CD8-positive, alpha-beta memory T cell (primary cell): ENCODE data around the gene PKD1L1. TPM values are rescaled to one million over a fixed set of nuclear protein-coding genes. Genes with fewer than 3 reads are reported as not detected.

Experiments used
- CTCF ChIA-PET: fragments of 350-600 bp; sonication (Branson Sonifier 250); formaldehyde crosslinking; loops from one replicate; lab custom pipeline; 2021; ENCODE audit warnings: antibody characterized with exemption; lab: Charles Lee
- POLR2A ChIA-PET: fragments of 350-600 bp; sonication (Branson Sonifier 250); formaldehyde crosslinking; loops from one replicate; lab custom pipeline; 2021; ENCODE audit warnings: antibody characterized with exemption; lab: Charles Lee
- DNase-seq, 5 donors: peaks; one replicate each; pipeline versions ENCODE4 v3.0.0 to v3.0.0-alpha.2; 2020 to 2022; ENCODE audit warnings: mixed read lengths in 1 of 5
- H3K27ac ChIP-seq: one replicate; pipeline ENCODE4 v1.7.0; 2013; ENCODE audit warnings: low read depth, mild to moderate bottlenecking, low read length, moderate library complexity
- H3K27me3 ChIP-seq: 2 replicates; pipeline ENCODE4 v1.7.0; 2013; ENCODE audit warnings: low read length, mild to moderate bottlenecking; ENCODE audit not compliant: insufficient read depth, poor library complexity, severe bottlenecking
- H3K36me3 ChIP-seq: 2 replicates; pipeline ENCODE4 v1.7.0; 2013; ENCODE audit warnings: mild to moderate bottlenecking, low read length, moderate library complexity; ENCODE audit not compliant: insufficient read depth
- H3K4me1 ChIP-seq: 2 replicates; pipeline ENCODE4 v1.7.0; 2013; ENCODE audit warnings: mild to moderate bottlenecking, low read length, moderate library complexity; ENCODE audit not compliant: insufficient read depth
- H3K4me3 ChIP-seq: 2 replicates; pipeline ENCODE4 v1.7.0; 2013; ENCODE audit warnings: mild to moderate bottlenecking, low read length
- H3K9me3 ChIP-seq: 2 replicates; pipeline ENCODE4 v1.7.0; 2013; ENCODE audit warnings: mild to moderate bottlenecking, low read length
- H3K27ac Mint-ChIP-seq, 8 donors: one replicate each; pipeline ENCODE4 v1.8.0; 2020 to 2021; ENCODE audit warnings: mixed read lengths in 8 of 8, mild to moderate bottlenecking in 6 of 8, inconsistent platforms in 3 of 8, moderate library complexity in 3 of 8
- H3K27me3 Mint-ChIP-seq, 2 donors: one replicate each; pipeline ENCODE4 v1.8.0; 2020 to 2021; ENCODE audit warnings: mixed read lengths in 2 of 2, mild to moderate bottlenecking in 1 of 2, moderate library complexity in 1 of 2
- H3K36me3 Mint-ChIP-seq, 3 donors: one replicate each; pipeline ENCODE4 v1.8.0; 2020 to 2021; ENCODE audit warnings: mixed read lengths in 3 of 3, inconsistent platforms in 1 of 3, mild to moderate bottlenecking in 1 of 3
- H3K4me1 Mint-ChIP-seq, 3 donors: one replicate each; pipeline ENCODE4 v1.8.0; 2020 to 2021; ENCODE audit warnings: mixed read lengths in 3 of 3, inconsistent platforms in 1 of 3, mild to moderate bottlenecking in 1 of 3
- H3K4me3 Mint-ChIP-seq, 7 donors: one replicate each; pipeline ENCODE4 v1.8.0; 2020 to 2021; ENCODE audit warnings: mixed read lengths in 7 of 7, mild to moderate bottlenecking in 6 of 7, moderate library complexity in 4 of 7, inconsistent platforms in 2 of 7
- H3K9me3 Mint-ChIP-seq, 5 donors: one replicate each; pipeline ENCODE4 v1.8.0; 2020 to 2022; ENCODE audit warnings: mixed read lengths in 5 of 5, mild to moderate bottlenecking in 3 of 5, moderate library complexity in 2 of 5, inconsistent platforms in 1 of 5
- polyA plus RNA-seq: library from polyadenylated mRNA; unstranded; fragments of 300-500 nt; fragmentation: Illumina TruSeq; gene quantifications from one replicate; pipeline ENCODE4 v1.2.3, GENCODE V29; 2021
- total RNA-seq, 2 experiments: library from RNA; stranded (reverse); gene quantifications; one replicate each; pipeline ENCODE4 v1.2.3, GENCODE V29; 2021

PKD1L1 gene
- total and polyA plus RNA-seq, 3 experiments from 2014 or later = 0.02 to 0.18 (median 0.18) TPM

GRCh38 chr7:47889723-47890122 lies 58.5 kb downstream of the PKD1L1 start:
- no peak overlapping the region for H3K27ac ChIP-seq
- Mint-ChIP-seq H3K9me3 (peaks cover 0 to 2% (median 0%) of the 10 kb centered on the region in 5 donors), H3K4me1 (no peaks in the 10 kb centered on the region), H3K27me3 (peaks cover 0 to 3% of the 10 kb centered on the region in 2 donors), H3K27ac (no peak overlapping the region), H3K4me3 (no peak overlapping the region), H3K36me3 (peaks cover 0 to 7% (median 0%) of the 10 kb centered on the region in 3 donors)
- H3K9me3 ChIP-seq = no peaks in the 10 kb centered on the region
- H3K27me3 ChIP-seq = no peaks in the 10 kb centered on the region
- DNase-seq = no peak
- POLR2A ChIA-PET = no interaction called here
- H3K4me3 ChIP-seq = no peak overlapping the region
- CTCF ChIA-PET = no interaction called here
- H3K36me3 ChIP-seq = no peaks in the 10 kb centered on the region
- H3K4me1 ChIP-seq = no peaks in the 10 kb centered on the region

GRCh38 chr7:47888371-47889265 lies 59.6 kb downstream of the PKD1L1 start:
- Histone ChIP-seq H3K27ac (no peak overlapping the region), H3K27me3 (no peaks in the 10 kb centered on the region), H3K4me1 (no peaks in the 10 kb centered on the region), H3K36me3 (no peaks in the 10 kb centered on the region), H3K9me3 (no peaks in the 10 kb centered on the region), H3K4me3 (no peak overlapping the region)
- no peaks in the 10 kb centered on the region for H3K4me1 Mint-ChIP-seq
- DNase-seq = no peak
- no peak overlapping the region for H3K4me3 Mint-ChIP-seq
- H3K9me3 Mint-ChIP-seq = peaks cover 0 to 2% (median 0%) of the 10 kb centered on the region in 5 donors
- ChIA-PET POLR2A (no interaction called here), CTCF (no interaction called here)
- no peak overlapping the region for H3K27ac Mint-ChIP-seq
- peaks cover 0 to 7% (median 0%) of the 10 kb centered on the region in 3 donors for H3K36me3 Mint-ChIP-seq
- peaks cover 0 to 3% of the 10 kb centered on the region in 2 donors for H3K27me3 Mint-ChIP-seq

- peaks cover 0 to 2% of the 10 kb centered on the region in 2 donors for H3K27me3 Mint-ChIP-seq
- peaks cover 0 to 7% (median 0%) of the 10 kb centered on the region in 3 donors for H3K36me3 Mint-ChIP-seq
- ChIA-PET CTCF (no interaction called here), POLR2A (no interaction called here)
- no peaks in the 10 kb centered on the region for H3K36me3 ChIP-seq
- no peaks in the 10 kb centered on the region for H3K4me1 Mint-ChIP-seq
- H3K4me3 ChIP-seq = no peak overlapping the region
- H3K9me3 Mint-ChIP-seq = peaks cover 0 to 2% (median 0%) of the 10 kb centered on the region in 5 donors
- no peak overlapping the region for H3K27ac Mint-ChIP-seq
- no peaks in the 10 kb centered on the region for H3K4me1 ChIP-seq
- no peaks in the 10 kb centered on the region for H3K27me3 ChIP-seq
- no peak for DNase-seq
- H3K9me3 ChIP-seq = no peaks in the 10 kb centered on the region
- H3K4me3 Mint-ChIP-seq = no peak overlapping the region
- no peak overlapping the region for H3K27ac ChIP-seq
These were observed 61.1 kb downstream of the PKD1L1 start for GRCh38 chr7:47887016-47887640.

GRCh38 chr7:47885987-47886811 lies 62.1 kb downstream of the PKD1L1 start:
- H3K4me1 ChIP-seq = no peaks in the 10 kb centered on the region
- peaks cover 0 to 2% (median 0%) of the 10 kb centered on the region in 5 donors for H3K9me3 Mint-ChIP-seq
- no peaks in the 10 kb centered on the region for H3K27me3 ChIP-seq
- ChIA-PET POLR2A (no interaction called here), CTCF (no interaction called here)
- no peaks in the 10 kb centered on the region for H3K9me3 ChIP-seq
- H3K36me3 Mint-ChIP-seq = peaks cover 0 to 7% (median 0%) of the 10 kb centered on the region in 3 donors
- H3K4me3 Mint-ChIP-seq = no peak overlapping the region
- peaks cover 0 to 2% of the 10 kb centered on the region in 2 donors for H3K27me3 Mint-ChIP-seq
- H3K27ac Mint-ChIP-seq = no peak overlapping the region
- H3K4me1 Mint-ChIP-seq = no peaks in the 10 kb centered on the region
- no peak overlapping the region for H3K27ac ChIP-seq
- no peak for DNase-seq
- H3K36me3 ChIP-seq = no peaks in the 10 kb centered on the region
- H3K4me3 ChIP-seq = no peak overlapping the region

- Mint-ChIP-seq H3K36me3 (peaks cover 0 to 3% (median 0%) of the 10 kb centered on the region in 3 donors), H3K9me3 (peaks cover 0 to 2% (median 0%) of the 10 kb centered on the region in 5 donors), H3K27ac (no peak overlapping the region), H3K4me1 (no peaks in the 10 kb centered on the region), H3K27me3 (peaks cover 0 to 2% of the 10 kb centered on the region in 2 donors), H3K4me3 (no peak overlapping the region)
- Histone ChIP-seq H3K4me3 (no peak overlapping the region), H3K27ac (no peak overlapping the region), H3K4me1 (no peaks in the 10 kb centered on the region), H3K36me3 (no peaks in the 10 kb centered on the region), H3K27me3 (no peaks in the 10 kb centered on the region), H3K9me3 (no peaks in the 10 kb centered on the region)
- CTCF ChIA-PET = no interaction called here
- POLR2A ChIA-PET = no interaction called here
- no peak for DNase-seq
These were observed 62.8 kb downstream of the PKD1L1 start for GRCh38 chr7:47885309-47885986.

- Mint-ChIP-seq H3K27me3 (peaks cover 0 to 2% of the 10 kb centered on the region in 2 donors), H3K36me3 (peaks cover 0 to 3% (median 0%) of the 10 kb centered on the region in 3 donors), H3K4me1 (no peaks in the 10 kb centered on the region), H3K9me3 (peaks cover 0 to 2% (median 0%) of the 10 kb centered on the region in 5 donors), H3K4me3 (no peak overlapping the region), H3K27ac (no peak overlapping the region)
- ChIA-PET POLR2A (no interaction called here), CTCF (no interaction called here)
- H3K27me3 ChIP-seq = no peaks in the 10 kb centered on the region
- H3K9me3 ChIP-seq = no peaks in the 10 kb centered on the region
- H3K4me1 ChIP-seq = no peaks in the 10 kb centered on the region
- H3K36me3 ChIP-seq = no peaks in the 10 kb centered on the region
- H3K27ac ChIP-seq = no peak overlapping the region
- no peak overlapping the region for H3K4me3 ChIP-seq
- DNase-seq = no peak
These were observed 63.6 kb downstream of the PKD1L1 start for GRCh38 chr7:47884675-47885074.

GRCh38 chr7:47882635-47883034 lies 65.6 kb downstream of the PKD1L1 start:
- CTCF ChIA-PET = no interaction called here
- H3K27me3 Mint-ChIP-seq = peaks cover 0 to 2% of the 10 kb centered on the region in 2 donors

More at GRCh38 chr7:47882635-47883034, 65.6 kb downstream of the PKD1L1 start:
- Histone ChIP-seq H3K36me3 (no peaks in the 10 kb centered on the region), H3K4me1 (no peaks in the 10 kb centered on the region), H3K4me3 (no peak overlapping the region), H3K27ac (no peak overlapping the region), H3K27me3 (no peaks in the 10 kb centered on the region), H3K9me3 (no peaks in the 10 kb centered on the region)
- POLR2A ChIA-PET = no interaction called here
- peaks cover 0 to 2% (median 0%) of the 10 kb centered on the region in 5 donors for H3K9me3 Mint-ChIP-seq
- no peaks in the 10 kb centered on the region for H3K36me3 Mint-ChIP-seq
- no peak overlapping the region for H3K4me3 Mint-ChIP-seq
- no peaks in the 10 kb centered on the region for H3K4me1 Mint-ChIP-seq
- no peak for DNase-seq
- no peak overlapping the region for H3K27ac Mint-ChIP-seq
